ENCODE measurements around the gene ASIC3.

ASIC3 gene

GRCh38 chr7:151085329-151085690 is 37.0 kb downstream of the ASIC3 start:
- TF ChIP-seq CTCF (IDR thresholded peaks at IDR 0.05; ENCODE audit: extremely low read depth, insufficient read depth, missing control alignments): no peak
- DNase-seq (ENCODE audit: low spot score): no peak
- in situ Hi-C loops (cut with MboI; ENCODE audit: low pct_unique_long_range_greater_than_20kb, low sequenced_read_pairs, unreplicated experiment): no loop called here

DNA sequence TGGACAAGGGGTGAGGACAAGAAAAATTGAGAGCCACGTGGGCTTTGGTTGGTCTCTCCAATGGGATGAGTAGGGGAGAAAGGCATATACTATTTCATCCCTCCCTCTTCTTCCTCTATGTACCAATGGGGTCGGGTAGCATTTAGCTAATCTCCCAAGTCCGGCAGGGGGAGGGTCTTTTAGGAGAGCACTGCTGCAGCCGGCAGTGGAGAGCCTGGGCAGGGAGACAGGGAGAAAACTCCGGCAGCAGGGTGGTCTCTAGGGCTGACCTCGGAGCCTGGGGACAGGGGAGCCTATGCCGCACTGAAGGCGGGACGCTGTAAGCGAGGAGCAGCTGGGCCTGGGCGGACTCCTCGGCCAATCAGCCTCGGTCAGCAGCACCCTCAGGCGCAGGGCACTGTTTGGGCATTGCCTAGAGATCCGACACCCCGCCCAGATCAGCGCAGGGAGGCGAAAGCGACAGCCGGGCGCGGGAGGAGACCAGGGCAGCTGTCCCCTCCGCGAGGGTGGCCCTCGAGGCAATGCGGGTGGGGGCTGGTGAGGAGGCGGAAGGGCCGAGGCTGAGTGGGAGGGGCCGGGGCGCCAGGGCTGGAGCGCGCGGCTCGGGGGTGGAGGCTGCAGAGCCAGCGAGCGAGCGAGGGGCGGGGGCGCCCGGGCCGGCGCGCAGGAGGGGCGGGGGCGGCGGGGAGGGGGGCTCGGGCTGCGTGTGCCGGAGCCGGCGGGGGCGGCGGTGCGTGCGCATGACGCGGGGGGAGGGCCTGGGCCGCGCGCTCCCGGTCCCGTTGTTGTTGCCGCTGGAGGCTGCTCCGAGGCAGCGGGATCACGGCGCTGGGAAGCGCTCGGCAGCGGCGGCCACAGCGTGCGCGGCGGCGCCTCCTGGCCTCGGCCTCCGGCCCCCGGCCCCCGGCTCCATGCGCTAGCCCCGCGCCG is 37.6 kb downstream of the ASIC3 start, which contains the start of gene AGAP3:
Gene AGAP3 (plus strand): TSS at position 785 of the 930 bp plus-strand sequence. CDS start 267 bp downstream, outside the sequence.
- TF ChIP-seq CTCF (IDR thresholded peaks at IDR 0.05; ENCODE audit: extremely low read depth, insufficient read depth, missing control alignments): no peak
- DNase-seq (ENCODE audit: low spot score): peak; percentile 95
- in situ Hi-C loops (cut with MboI; ENCODE audit: low pct_unique_long_range_greater_than_20kb, low sequenced_read_pairs, unreplicated experiment): no loop called here

- DNase-seq (ENCODE audit: low spot score): no peak
- no peak for TF ChIP-seq CTCF (IDR thresholded peaks at IDR 0.05; ENCODE audit: extremely low read depth, insufficient read depth, missing control alignments)
- in situ Hi-C loops (cut with MboI; ENCODE audit: low pct_unique_long_range_greater_than_20kb, low sequenced_read_pairs, unreplicated experiment): no loop called here
These were observed 38.5 kb downstream of the ASIC3 start for GRCh38 chr7:151086802-151087244.

DNA sequence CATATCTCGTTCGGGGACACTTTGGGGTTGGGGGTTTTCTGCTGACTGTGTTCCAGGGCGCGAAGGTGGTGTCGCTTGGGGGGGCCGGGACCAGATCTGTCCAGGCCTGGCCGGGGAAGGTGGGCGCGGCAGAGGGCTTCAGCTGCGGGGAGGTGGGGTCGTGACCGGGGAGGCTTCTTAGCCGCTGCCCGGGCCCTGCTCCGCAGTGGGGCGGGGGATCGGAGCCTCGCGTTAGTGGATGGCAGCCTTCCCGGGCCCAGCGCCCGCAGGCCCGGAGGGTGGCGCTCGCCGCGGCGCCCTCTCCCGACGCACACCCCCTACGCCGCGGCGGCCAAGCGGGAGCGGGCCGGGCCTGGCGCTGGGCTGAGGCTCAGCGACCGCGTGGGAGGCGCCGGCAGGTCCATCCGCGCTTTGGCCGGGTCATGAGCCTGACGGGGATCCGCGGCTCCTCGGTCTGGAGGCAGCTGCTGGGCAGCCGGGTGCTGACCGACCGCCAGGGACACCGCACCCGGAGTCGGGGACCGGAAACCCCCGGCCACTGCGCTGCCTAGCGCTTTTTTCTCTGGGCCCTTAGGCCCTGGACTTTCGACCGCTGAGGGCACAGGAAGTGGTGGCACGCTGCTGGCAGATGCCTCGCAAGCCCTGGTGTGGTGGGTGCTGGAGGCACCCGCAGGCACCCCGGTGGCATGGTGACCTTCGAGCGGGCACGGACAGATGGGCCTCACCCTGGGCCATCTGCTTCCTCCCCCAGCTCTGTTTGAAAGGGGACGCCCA is 39.1 kb downstream of the ASIC3 start:
- in situ Hi-C loops (cut with MboI; ENCODE audit: low pct_unique_long_range_greater_than_20kb, low sequenced_read_pairs, unreplicated experiment): no loop called here
- peak; percentile 52 for TF ChIP-seq CTCF (IDR thresholded peaks at IDR 0.05; ENCODE audit: extremely low read depth, insufficient read depth, missing control alignments)
- DNase-seq (ENCODE audit: low spot score): peak; percentile 68

- in situ Hi-C loops (cut with MboI; ENCODE audit: low pct_unique_long_range_greater_than_20kb, low sequenced_read_pairs, unreplicated experiment): no loop called here
- no peak for DNase-seq (ENCODE audit: low spot score)
- TF ChIP-seq CTCF (IDR thresholded peaks at IDR 0.05; ENCODE audit: extremely low read depth, insufficient read depth, missing control alignments): no peak
These were observed 39.9 kb downstream of the ASIC3 start for GRCh38 chr7:151088019-151088855.

Data from GM13977 (cell line).